ENCODE measurements around the gene IPCEF1. TPM values are rescaled to one million over a fixed set of nuclear protein-coding genes. Genes with fewer than 3 reads are reported as not detected.
"Not testable (repeated sequence)": the region's sequence is repeated elsewhere in the genome, so short reads cannot be mapped to it uniquely, and the experiment has no call there.

Gene IPCEF1
- total RNA-seq, 1 donor from 2014 or later = 29.5 TPM

DNA sequence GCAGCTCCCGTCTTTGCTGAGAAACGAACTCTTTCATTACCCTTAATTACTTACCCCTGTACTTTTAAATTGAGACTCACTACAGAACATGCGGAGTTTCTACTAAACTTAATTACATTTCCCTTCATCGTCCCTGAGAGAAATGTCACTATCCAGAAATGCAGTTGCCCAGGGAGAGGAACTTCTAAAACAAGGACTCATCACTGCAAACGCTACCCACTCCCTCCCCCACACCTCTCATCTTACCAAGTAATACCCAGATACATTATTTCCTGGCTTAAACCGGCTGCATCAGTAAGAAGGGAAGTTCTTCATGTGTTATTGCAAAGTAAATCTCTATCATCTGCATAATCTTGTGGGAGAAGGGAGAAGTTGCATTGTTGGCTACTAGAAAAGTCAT lies 138.3 kb downstream of the IPCEF1 start:
- peak; percentile 7 for DNase-seq

DNA sequence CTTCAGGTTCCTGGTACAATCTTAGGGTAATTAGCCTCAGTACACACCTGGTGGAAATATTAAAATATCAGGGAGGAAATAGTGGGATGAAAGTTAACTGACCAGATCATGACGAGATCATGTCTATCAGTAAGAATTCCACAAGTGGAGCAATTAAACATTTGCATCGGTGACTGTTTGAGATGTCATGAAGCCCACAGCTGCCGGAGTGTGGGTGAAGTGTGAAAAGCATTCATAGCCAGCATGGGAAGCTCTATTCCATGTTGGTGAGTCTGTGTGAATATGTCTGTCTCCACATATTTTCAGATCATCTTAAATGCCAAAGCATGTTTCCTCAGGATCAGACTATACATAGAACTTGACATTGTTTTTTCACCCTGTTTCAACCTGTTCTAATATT lies 142.8 kb downstream of the IPCEF1 start:
- DNase-seq = no peak

DNA sequence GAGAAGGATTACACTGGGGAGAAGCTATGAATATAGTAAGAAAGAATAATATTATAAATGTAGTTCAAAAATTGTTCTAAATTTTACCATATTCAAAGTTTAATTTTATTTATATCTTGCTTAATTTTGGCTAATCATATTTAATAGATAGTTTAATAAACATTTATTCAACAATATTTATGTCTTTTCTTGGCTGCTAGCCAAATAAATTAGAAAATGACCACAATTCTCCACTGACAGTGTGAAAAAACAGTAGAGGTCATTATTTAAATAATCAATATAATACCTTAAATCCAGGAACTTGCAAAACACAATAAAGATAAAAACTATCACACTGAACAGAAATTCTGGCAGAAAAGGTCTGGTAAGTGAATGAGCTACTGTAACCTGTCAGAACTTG lies 145.9 kb downstream of the IPCEF1 start:
- DNase-seq = no peak

DNA sequence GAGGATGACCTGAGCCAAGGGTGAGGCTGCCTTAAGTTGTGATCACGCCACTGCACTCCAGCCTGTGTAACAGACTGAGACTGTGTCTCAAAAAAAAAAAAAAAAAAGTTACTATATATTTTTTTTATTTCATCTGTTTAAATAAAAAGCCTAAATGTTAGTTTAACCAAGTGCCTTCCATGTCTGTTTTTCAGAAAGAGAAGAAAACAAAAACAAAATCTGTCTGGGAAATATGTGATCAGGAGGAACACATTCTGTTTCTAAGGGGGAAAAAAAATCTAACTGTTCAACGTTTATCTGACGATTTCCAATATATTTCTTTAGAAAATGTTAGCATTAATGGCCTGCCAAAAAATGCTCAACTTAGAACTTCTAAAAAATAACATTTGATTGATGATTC lies 147.0 kb downstream of the IPCEF1 start:
- DNase-seq = no peak

DNA sequence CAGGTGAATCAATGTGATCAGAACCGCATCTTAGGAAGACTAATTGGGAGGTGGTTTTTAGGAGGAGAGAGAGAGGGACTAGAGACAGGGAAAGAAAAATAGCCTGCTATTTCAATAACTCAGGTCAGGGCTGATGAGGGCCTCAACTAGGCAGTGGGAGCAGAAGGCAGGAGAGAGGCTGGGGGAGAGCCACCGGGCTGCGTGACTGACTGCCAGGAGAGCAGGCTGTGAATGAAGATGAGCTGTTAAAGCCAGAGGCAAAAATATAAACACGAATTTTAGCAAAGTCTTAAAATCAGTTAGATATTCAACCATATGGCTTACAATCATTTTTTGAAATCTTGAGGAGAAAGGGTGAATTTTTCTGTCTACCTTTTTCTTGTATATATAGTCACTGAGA lies 149.6 kb downstream of the IPCEF1 start:
- DNase-seq = no peak

DNA sequence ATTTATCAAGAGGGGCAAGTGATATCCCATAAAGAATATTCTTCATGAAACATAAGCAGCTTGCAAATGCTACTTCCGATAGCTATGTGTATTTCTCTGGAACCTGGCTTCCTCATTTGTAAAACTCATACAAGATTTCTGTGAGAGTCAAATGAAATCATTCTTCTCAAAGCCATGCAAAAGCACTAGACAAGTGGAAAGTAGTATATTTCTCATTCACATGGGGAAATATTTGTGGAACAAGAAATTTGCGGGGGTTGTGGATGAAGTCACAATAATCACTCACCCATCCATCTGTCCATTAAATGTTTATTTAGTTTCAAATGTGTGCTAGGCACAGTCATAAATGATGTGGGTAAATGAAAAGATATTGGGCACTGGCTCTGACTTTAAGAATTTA lies 150.5 kb downstream of the IPCEF1 start:
- no peak for DNase-seq

DNA sequence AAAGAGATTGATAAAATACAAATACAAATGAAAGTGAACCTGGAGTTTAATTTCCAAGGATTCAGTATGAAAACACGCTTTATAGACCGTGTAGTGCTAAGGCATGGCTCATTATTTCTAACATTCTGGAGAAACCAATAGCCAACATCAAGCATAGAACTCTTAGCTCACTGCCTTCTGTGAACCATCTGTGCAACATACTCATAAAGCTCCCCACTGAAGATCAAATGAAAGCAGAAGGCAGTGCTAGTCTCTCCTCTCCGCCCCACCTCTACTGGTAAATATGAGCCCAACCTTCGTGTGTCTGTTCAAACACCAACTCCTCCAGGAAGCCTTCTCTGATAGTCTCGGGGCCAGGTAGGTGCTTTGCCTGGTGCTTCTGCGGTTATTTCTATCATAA lies 153.6 kb downstream of the IPCEF1 start:
- no peak for DNase-seq

DNA sequence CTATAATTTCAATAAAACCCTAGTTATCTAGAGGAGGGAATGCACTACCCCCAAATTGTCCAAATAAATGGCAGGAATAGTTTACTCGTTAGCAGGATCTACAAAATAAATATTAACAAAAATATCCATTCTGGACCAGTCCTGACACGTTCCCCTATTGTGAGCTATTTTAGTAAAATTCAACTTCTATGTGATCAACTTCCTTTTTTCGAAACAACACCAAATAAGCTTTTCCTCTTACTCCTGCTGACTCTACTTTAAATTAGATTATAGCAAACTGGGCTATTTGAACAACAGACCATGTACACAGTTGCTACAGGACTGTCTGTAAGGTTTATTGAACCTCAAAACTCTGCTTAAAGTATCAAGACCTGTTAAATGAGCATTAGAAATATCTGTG lies 154.3 kb downstream of the IPCEF1 start:
- no peak for DNase-seq

DNA sequence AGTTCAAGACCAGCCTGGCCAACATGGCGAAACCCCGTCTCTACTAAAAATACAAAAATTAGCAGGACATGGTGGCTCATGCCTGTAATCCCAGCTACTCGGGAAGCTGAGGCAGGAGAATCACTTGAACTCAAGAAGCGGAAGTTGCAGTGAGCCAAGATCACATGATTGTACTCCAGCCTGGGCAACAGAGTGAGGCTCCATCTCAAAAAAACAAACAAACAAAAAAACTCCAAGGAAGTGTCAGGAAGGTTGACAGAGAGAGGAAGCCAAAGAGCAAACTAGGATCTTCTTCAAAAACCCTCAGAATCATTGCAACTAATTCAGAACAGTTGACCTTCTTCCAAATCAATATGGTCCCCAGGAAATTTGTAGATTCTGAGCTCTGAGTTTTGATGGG lies 154.9 kb downstream of the IPCEF1 start:
- not testable (repeated sequence) for DNase-seq

DNA sequence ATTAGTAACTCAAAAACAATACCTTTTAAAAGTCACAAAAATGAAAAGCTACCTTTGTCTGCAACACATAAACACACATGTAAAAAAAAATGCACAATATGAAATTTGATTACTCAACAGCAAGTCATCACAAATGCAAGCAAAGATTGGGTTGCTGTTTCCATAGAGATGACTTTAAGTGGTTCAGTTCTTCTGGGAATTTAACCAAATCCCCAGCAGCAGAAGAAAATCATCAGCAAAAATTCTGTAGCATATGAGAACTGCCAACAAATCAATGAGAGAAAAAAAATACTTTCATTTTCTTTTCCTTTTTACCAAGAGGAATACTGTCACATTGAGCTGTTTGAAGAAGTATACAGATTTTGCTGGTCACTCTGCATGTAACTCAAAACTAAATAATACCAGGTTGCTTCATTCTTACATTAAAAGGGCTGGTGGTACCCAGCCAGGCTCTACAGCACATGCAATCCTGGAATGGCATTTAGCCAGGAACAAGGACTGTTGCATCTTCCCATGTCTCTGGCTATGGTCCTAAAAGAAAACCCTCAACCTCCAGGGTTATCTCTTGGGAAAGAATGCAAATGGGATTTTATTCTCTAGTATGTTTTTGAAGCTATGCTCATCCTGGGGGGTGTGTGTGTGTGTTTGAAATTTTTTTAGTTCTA lies 159.3 kb downstream of the IPCEF1 start:
- DNase-seq = no peak

DNA sequence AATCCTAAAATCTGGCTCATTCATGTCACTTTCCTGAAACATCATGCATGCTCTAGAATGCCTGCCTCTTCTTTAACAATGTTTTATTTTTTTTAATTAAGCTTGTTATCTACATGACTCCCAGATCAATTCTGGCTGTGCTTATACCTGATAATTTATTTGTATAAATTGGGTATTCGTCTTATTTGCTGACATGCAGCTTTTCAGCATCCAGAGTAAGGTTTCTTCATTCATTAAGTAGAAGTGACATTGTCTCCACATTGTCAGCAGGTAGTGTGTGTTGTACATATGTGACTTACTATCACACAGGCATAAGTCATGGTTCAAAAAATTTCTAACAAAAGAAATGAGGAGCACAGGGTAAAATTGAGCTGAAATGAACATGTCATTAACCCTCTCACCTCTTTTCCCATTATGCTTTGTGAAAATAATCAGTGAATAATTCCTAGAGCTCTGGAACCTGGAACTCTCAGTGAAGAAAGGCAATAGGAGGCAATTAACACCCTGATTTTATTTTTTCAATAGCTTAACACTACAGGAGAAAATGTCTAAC lies 160.2 kb downstream of the IPCEF1 start:
- DNase-seq = no peak

DNA sequence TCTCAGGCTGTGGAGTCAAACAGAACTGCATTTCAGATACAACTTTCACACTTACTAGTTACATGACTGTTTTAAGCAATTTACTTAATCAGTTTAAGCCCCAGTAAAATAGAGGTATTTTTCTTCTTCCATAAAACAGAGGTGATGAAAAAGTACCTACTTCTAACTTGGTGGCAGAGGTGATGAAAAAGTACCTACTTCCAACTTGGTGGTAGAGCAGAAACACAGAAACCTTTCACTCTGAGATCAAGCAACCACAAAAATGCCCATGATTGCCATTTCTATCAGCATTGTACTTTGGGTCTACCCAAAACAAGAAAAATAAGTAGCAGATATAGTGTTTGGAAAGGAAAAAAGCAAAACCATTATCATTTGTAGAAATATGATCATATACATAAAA lies 168.9 kb downstream of the IPCEF1 start:
- DNase-seq = no peak

DNA sequence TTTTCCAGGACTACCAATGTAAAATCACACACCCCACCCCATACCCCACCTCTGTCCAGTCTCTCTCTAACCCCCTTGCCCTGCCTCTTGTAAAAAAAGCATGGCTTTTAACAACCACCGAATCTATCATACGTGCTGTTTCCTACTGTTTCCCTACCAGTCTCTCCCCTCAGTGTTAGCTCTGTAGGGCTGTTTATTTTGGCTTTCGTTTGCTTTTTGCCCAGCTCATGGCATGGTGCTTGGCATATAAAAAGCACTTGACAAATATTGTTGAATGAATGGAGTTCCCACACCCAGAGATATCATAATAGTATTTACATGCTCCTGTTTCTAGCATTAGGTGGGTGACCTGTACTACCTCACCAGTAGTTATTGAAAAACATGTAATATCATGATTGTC lies 169.4 kb downstream of the IPCEF1 start:
- DNase-seq = no peak

DNA sequence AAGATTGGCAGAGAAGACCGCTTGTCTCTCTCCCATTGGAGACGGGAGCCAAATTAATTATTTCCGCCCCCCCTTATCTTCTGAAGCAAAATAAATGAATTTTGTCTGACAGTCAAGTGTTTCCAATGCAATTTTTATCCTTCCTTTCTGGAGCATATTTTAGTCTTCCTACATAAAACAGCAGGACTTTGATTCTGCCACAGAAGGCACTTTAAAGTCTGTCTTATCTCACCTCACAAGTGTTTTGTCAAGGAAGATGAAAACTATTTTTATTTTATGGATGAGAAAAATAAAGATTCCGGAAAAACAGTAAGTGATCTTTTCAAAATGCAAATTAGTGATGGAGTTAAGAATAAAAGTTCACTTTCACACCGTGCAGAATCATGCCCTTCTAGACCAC lies 177.2 kb downstream of the IPCEF1 start:
- DNase-seq = no peak

DNA sequence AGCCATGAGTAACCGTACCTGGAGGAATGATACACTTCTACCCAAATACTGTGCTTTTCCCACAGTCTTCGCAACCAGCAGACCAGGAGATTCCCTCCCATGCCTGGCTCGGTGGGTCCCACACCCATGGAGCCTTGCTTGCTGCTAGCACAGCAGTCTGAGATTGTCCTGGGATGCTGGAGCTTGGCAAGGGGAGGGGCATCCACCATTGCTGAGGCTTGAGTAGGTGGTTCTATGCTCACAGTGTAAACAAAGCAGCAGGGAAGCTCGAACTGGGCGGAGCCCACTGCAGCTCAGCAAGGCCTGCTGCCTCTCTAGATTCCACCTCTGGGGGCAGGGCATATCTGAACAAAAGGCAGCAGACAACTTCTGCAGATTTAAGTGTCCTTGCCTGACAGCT lies 184.2 kb downstream of the IPCEF1 start:
- not testable (repeated sequence) for DNase-seq

DNA sequence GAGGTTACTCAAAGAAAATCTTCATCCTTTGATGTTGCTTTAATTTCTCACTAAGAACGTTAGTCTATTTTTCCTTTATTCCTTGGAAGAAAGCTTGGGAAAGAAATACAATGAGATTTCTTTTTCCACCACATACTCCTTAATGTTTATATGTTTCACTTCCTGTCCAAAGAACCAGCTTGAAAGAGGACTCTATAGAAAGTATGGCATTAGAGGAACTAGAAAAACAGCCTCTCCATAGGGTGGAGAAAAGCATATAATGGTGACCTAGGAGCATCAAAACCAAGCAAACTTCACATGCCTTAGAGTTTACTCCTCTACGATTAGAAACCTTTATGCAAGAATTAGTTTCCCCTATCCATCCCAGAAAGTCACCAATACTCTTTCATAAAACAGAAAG lies 186.5 kb downstream of the IPCEF1 start:
- DNase-seq = no peak

DNA sequence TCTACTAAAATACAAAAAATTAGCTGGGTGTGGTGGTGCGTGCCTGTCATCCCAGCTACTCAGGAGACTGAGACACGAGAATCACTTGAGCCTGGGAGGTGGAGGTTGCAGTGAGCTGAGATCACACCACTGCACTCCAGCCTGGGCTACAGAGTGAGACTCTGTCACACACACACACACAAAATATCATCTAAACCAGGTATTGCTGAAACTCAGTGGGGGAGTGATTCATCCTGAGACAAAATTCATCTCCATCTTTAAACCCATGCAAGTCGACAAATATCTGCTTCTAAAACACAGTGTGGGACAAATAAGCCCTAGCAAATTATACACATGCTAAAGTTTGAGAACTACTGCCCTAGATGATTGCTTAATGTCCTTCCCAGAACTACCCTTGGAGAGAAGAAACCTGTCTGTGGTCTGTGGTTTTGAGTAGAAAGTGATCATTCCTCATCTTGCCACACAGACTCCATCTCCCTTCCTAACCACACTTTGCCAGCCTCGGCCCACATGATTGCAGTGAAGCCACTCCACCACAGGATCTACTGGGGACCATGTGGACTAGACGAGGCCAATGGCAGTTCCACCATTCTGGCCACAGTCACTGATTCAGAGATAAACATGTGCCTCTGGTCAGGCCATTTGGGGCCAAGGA lies 187.3 kb downstream of the IPCEF1 start:
- no peak for DNase-seq

DNA sequence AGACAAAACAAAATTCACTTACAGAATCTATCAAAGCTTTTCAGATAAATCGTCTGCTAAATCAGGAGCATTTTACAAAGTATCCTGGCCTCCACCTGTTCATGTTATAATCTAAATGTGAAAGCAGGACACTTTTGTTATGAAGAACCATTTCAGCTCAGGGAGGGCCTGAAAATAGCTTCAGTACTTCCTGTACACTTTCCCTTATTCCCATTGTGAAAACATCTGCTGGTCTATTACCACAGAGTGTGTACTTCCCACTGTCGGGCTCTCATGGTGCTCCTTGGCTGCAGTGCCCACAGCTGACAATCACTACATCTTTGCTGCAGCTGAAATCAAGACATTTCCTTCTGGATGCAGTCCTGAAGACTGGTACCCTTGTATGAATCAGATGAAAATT lies 189.5 kb downstream of the IPCEF1 start:
- peak; percentile 10 for DNase-seq

DNA sequence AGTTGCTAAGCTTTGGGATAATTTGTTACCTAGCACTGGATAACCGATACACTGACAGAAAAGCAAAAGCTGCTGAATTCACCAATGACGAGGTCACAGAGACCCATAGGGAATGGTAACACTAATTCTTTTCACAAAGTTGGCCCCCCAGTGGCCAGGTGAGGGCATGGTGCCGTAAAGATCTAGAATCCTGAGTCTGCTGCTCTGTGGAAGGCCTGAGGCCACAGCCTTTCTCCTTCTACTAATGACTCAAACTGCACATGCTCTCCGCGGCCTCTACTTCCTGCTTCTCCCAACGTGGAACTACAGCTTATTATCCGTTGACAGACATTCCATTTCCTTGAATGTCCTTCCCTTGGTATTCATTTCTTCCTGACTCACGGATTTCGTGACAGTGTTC lies 190.5 kb downstream of the IPCEF1 start:
- no peak for DNase-seq

DNA sequence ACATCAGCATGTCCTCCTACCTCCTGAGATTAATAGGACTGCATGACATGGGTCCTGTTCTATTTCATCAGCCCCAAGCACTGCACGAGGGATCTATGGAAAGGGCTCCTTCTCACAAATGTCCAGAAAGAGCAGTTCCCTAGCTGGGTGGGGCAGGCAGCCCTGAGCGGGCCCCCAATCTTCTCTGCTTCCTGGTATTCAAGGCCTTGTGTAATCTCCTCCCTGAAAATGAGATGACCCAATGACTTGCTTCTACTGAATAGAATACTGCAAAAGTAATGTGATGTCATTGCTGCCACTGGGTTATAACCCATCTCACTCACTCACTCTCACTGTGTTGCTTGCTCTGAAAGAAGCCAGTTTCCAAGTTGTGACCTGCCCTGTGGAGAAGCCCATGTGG lies 191.1 kb downstream of the IPCEF1 start:
- no peak for DNase-seq

DNA sequence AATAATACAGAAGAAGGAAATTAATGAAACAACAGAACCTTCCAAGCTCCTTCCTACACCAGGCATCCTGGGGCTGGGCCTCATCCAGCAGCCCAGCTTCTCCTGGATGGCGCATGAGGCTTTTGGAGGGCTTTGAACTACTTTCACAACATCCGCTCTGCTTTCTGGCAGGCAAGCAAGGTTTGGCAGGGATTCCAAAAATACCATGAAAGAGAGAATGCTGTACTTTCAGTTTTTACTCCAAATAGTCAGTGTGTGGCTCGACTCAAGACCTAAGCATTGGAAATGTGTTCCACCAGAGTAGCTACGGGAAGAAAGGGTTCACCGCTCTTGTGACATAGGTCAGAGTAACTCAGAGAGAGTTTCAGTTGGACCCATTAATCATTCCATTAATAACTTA lies 192.2 kb downstream of the IPCEF1 start:
- peak; percentile 37 for DNase-seq

DNA sequence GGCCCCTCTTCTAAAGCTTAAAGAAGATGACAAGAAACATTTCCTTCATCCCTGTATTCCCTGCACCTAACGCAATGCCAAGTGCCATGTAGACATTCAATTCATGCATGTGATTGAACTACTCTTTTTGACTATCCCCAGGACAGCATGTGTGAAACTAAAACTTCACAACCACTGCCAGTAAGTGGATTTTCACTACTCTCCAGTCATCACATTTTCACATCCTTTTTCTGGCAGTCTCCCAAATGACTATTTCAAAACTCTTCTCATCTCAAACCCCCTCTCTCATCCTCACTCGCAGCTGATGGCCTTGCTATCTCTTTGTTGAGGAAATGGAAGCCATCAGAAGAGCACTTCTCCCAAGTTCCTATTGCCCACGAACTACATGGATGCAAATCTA lies 194.9 kb downstream of the IPCEF1 start:
- DNase-seq = no peak

DNA sequence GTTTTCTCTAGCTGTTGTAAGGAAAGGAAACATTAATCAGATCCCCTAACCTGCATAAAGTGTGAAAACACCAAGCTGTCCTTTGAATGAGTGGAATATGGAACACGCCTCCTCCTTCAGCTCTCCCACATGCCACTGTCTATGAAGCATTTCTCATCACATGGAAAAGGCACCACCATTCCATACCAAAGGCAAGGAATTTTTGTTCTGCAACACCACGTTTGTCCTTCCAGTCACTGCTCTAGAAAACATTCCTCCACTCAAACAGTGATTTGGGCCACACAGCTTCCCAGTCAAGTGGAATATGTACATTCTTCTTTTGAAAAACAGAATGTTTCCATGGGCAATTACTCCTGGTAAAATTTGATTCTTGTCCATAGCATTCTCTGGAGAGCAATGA lies 197.5 kb downstream of the IPCEF1 start:
- no peak for DNase-seq

DNA sequence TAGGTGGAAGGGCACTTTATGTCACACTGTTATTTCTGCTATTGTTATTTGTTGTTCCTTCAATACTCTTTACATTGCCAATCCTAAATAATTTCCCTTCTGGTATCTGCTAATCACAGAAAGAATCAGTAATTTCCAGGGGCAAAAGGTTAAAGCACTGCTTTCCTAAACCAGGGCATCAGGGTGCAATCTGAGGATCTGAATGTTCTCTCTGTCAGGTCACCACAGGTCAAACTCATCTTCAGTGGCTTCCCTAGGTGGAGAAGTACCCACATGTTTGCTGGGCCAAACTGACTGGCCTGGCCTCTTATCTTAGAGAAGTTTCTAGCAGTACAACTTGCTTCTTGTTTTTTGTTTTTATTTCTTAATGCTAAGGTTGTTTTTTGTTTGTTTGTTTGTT lies 198.9 kb downstream of the IPCEF1 start:
- DNase-seq = no peak

Measured in occipital lobe (tissue), 2 donors.